Mesenchymal stem cell (in vitro differentiated cells and primary cell): ENCODE results near the gene HDAC1.

Source experiments
- DNase-seq: peaks from one replicate; pipeline ENCODE4 v3.0.0-alpha.2; 2013
- H2AFZ ChIP-seq: one replicate; pipeline ENCODE4 v1.6.1; 2013; ENCODE audit warnings: low read depth, mild to moderate bottlenecking, control low read depth, inconsistent platforms, low read length, moderate library complexity
- H2AK5ac ChIP-seq: 2 replicates; pipeline ENCODE4 v1.6.1; 2013; ENCODE audit warnings: low read length, moderate library complexity, mild to moderate bottlenecking, inconsistent platforms; ENCODE audit not compliant: severe bottlenecking
- H2BK120ac ChIP-seq: one replicate; pipeline ENCODE4 v1.6.1; 2013; ENCODE audit warnings: low read depth, mild to moderate bottlenecking, inconsistent platforms, low read length, moderate library complexity
- H2BK12ac ChIP-seq, 2 experiments: one replicate each; pipeline ENCODE4 v1.6.1; 2013; ENCODE audit warnings: inconsistent platforms in 2 of 2, low read length in 2 of 2, mild to moderate bottlenecking in 2 of 2, moderate library complexity in 2 of 2, control low read depth in 1 of 2
- H2BK15ac ChIP-seq: one replicate; pipeline ENCODE4 v1.6.1; 2013; ENCODE audit warnings: mild to moderate bottlenecking, low read depth, inconsistent platforms; ENCODE audit not compliant: poor library complexity, severe bottlenecking
- H2BK5ac ChIP-seq: 2 replicates; pipeline ENCODE4 v1.6.1; 2013; ENCODE audit warnings: low read depth, mild to moderate bottlenecking, low read length, control low read depth, inconsistent platforms; ENCODE audit not compliant: poor library complexity, severe bottlenecking
- H3K14ac ChIP-seq, 2 experiments: one replicate each; pipeline ENCODE4 v1.6.1; 2013; ENCODE audit warnings: inconsistent platforms in 2 of 2, low read length in 2 of 2, control low read depth in 1 of 2, mild to moderate bottlenecking in 1 of 2, moderate library complexity in 1 of 2
- H3K18ac ChIP-seq, 2 experiments: one replicate each; pipeline ENCODE4 v1.6.1; 2013; ENCODE audit warnings: inconsistent platforms in 2 of 2, low read length in 2 of 2, control low read depth in 1 of 2, low read depth in 1 of 2, mild to moderate bottlenecking in 1 of 2
- H3K23ac ChIP-seq, 2 experiments: one replicate each; pipeline ENCODE4 v1.6.1; 2013; ENCODE audit warnings: inconsistent platforms in 2 of 2, low read length in 2 of 2, mild to moderate bottlenecking in 2 of 2, moderate library complexity in 2 of 2, control low read depth in 1 of 2
- H3K27ac ChIP-seq: 2 replicates; pipeline ENCODE4 v1.5.1; 2013; ENCODE audit warnings: mild to moderate bottlenecking, moderate library complexity, low read length, control low read depth, inconsistent platforms; ENCODE audit not compliant: poor library complexity, severe bottlenecking
- H3K27me3 ChIP-seq, 2 experiments: 2 replicates each; pipeline versions ENCODE4 v1.6.1 to v1.7.0; 2013; ENCODE audit warnings: low read length in 2 of 2, mild to moderate bottlenecking in 2 of 2, moderate library complexity in 2 of 2, control low read depth in 1 of 2, inconsistent platforms in 1 of 2; ENCODE audit not compliant: control insufficient read depth in 1 of 2, insufficient read depth in 1 of 2
- H3K36me3 ChIP-seq, 2 experiments: 2 replicates each; pipeline versions ENCODE4 v1.6.1 to v1.7.0; 2013; ENCODE audit warnings: low read length in 2 of 2, control low read depth in 1 of 2, inconsistent platforms in 1 of 2, low read depth in 1 of 2, mild to moderate bottlenecking in 1 of 2; ENCODE audit not compliant: insufficient read depth in 2 of 2, control insufficient read depth in 1 of 2
- H3K4ac ChIP-seq, 2 experiments: one replicate each; pipeline ENCODE4 v1.6.1; 2013; ENCODE audit warnings: inconsistent platforms in 2 of 2, low read length in 2 of 2, mild to moderate bottlenecking in 2 of 2, moderate library complexity in 2 of 2, control low read depth in 1 of 2, low read depth in 1 of 2
- H3K4me1 ChIP-seq: 2 replicates; pipeline ENCODE4 v1.6.1; 2013; ENCODE audit warnings: low read depth, low read length, control low read depth; ENCODE audit not compliant: control insufficient read depth, insufficient read depth
- H3K4me2 ChIP-seq: 2 replicates; pipeline ENCODE4 v1.6.1; 2013; ENCODE audit warnings: low read length, mild to moderate bottlenecking, inconsistent platforms; ENCODE audit not compliant: poor library complexity, severe bottlenecking
- H3K4me3 ChIP-seq, 2 experiments: 2 replicates each; pipeline versions ENCODE4 v1.5.1 to v1.7.0; 2013; ENCODE audit warnings: low read length in 2 of 2, mild to moderate bottlenecking in 2 of 2, control low read depth in 1 of 2, low read depth in 1 of 2; ENCODE audit not compliant: insufficient read depth in 1 of 2
- H3K79me1 ChIP-seq: replicated peaks from 2 replicates; pipeline ENCODE4 v1.6.1; 2013; ENCODE audit warnings: mild to moderate bottlenecking, control low read depth, low read length, inconsistent platforms; ENCODE audit not compliant: poor library complexity, severe bottlenecking
- H3K9ac ChIP-seq: 2 replicates; pipeline ENCODE4 v1.7.0; 2013; ENCODE audit warnings: mild to moderate bottlenecking, low read length, moderate library complexity
- H3K9me3 ChIP-seq: 2 replicates; pipeline ENCODE4 v1.7.0; 2013; ENCODE audit warnings: mild to moderate bottlenecking, low read length; ENCODE audit not compliant: control insufficient read depth
- H4K8ac ChIP-seq: one replicate; pipeline ENCODE4 v1.6.1; 2013; ENCODE audit warnings: inconsistent platforms, mild to moderate bottlenecking, low read length, moderate library complexity
- H4K91ac ChIP-seq: one replicate; pipeline ENCODE4 v1.6.1; 2013; ENCODE audit warnings: mild to moderate bottlenecking, low read length, inconsistent platforms
- WGBS: methylation state at CpG from one replicate; pipeline ENCODE4 v1.1.7; 2013; ENCODE audit warnings: mixed read lengths; 5-methylcytosine and 5-hydroxymethylcytosine counted together

HDAC1 gene

GRCh38 chr1:32361308-32361673 is 69.4 kb downstream of the HDAC1 start:
- no peak overlapping the region for H2AK5ac ChIP-seq
- no peak overlapping the region for H3K14ac ChIP-seq
- WGBS: 76% methylated on average over 35 of the region's 35 CpGs
- H4K91ac ChIP-seq: peak overlapping the region; percentile 76
- peaks cover 6% of the 10 kb centered on the region for H3K79me1 ChIP-seq
- no peak overlapping the region for H3K4ac ChIP-seq
- no peak overlapping the region for H2BK5ac ChIP-seq
- no peaks in the 10 kb centered on the region for H3K27me3 ChIP-seq
- H4K8ac ChIP-seq: peak overlapping the region; percentile 57
- H3K4me1 ChIP-seq: peaks cover 18% of the 10 kb centered on the region
- H3K9ac ChIP-seq: no peak overlapping the region
- H2BK15ac ChIP-seq: peak overlapping the region; percentile 64
- no peak overlapping the region for H2BK120ac ChIP-seq
- H2AFZ ChIP-seq: no peak overlapping the region
- no peaks in the 10 kb centered on the region for H3K9me3 ChIP-seq
- H3K4me2 ChIP-seq: peak overlapping the region; percentile 21
- H2BK12ac ChIP-seq: peak overlapping the region in 1 of 2 experiments; percentile 42
- peaks cover 46 to 49% of the 10 kb centered on the region in 2 experiments for H3K36me3 ChIP-seq
- H3K18ac ChIP-seq: peak overlapping the region in 1 of 2 experiments; percentile 34
- peak overlapping the region in 1 of 2 experiments; percentile 39 for H3K4me3 ChIP-seq
- no peak overlapping the region for H3K27ac ChIP-seq
- DNase-seq: no peak
- H3K23ac ChIP-seq: no peak overlapping the region

GRCh38 chr1:32361674-32362473 is 70.0 kb downstream of the HDAC1 start:
- 6% methylated on average over 62 of the region's 91 CpGs for WGBS
- peak overlapping the region; percentile 39 to 58 for H3K4me3 ChIP-seq
- H2AK5ac ChIP-seq: no peak overlapping the region

GRCh38 chr1:32362474-32363313 is 70.8 kb downstream of the HDAC1 start, which contains the start of the genes FAM229A and TSSK3:
Gene FAM229A, minus strand, starts transcription at chr1:32362485. Its CDS starts 394 bp downstream, at chr1:32362091.
Gene TSSK3, plus strand, starts transcription at chr1:32362539. Its CDS starts 163 bp downstream, at chr1:32362702.
- Histone ChIP-seq H2BK15ac (peak within 1 kb of the TSS; percentile 64), H3K79me1 (peaks cover 6% of the 10 kb centered on the region), H3K4me2 (peak within 1 kb of the TSS; percentile 78), H3K27me3 (no peaks in the 10 kb centered on the region), H3K9ac (peak within 1 kb of the TSS; percentile 76), H3K14ac (no peak within 1 kb of the TSS), H4K8ac (peak within 1 kb of the TSS; percentile 82), H3K18ac (peak within 1 kb of the TSS in 1 of 2 experiments; percentile 37), H2AK5ac (no peak within 1 kb of the TSS), H2AFZ (no peak within 1 kb of the TSS), H4K91ac (peak within 1 kb of the TSS; percentile 76), H2BK120ac (peak within 1 kb of the TSS; percentile 74), H3K23ac (peak within 1 kb of the TSS in 1 of 2 experiments; percentile 22), H3K27ac (no peak within 1 kb of the TSS), H3K36me3 (peaks cover 54 to 60% of the 10 kb centered on the region in 2 experiments), H3K4me1 (peaks cover 18% of the 10 kb centered on the region), H2BK12ac (peak within 1 kb of the TSS in 1 of 2 experiments; percentile 47), H3K4ac (peak within 1 kb of the TSS in 1 of 2 experiments; percentile 88), H3K4me3 (peak within 1 kb of the TSS; percentile 39 to 58), H2BK5ac (no peak within 1 kb of the TSS), H3K9me3 (no peaks in the 10 kb centered on the region)
- DNase-seq: no peak
- 86% methylated on average over 16 of the region's 17 CpGs for WGBS

More at GRCh38 chr1:32361674-32362473, 70.0 kb downstream of the HDAC1 start:
- no peak overlapping the region for H3K27ac ChIP-seq
- H2BK12ac ChIP-seq: no peak overlapping the region
- H2AFZ ChIP-seq: no peak overlapping the region
- H3K9ac ChIP-seq: peak overlapping the region; percentile 76
- no peaks in the 10 kb centered on the region for H3K27me3 ChIP-seq
- no peaks in the 10 kb centered on the region for H3K9me3 ChIP-seq
- peak overlapping the region in 1 of 2 experiments; percentile 88 for H3K4ac ChIP-seq
- H4K8ac ChIP-seq: peak overlapping the region; percentile 82
- peak overlapping the region; percentile 64 for H2BK15ac ChIP-seq
- no peak overlapping the region for H2BK5ac ChIP-seq
- H3K23ac ChIP-seq: peak overlapping the region in 1 of 2 experiments; percentile 22
- H3K79me1 ChIP-seq: peaks cover 6% of the 10 kb centered on the region
- peak overlapping the region in 1 of 2 experiments; percentile 37 for H3K18ac ChIP-seq
- H3K14ac ChIP-seq: no peak overlapping the region
- DNase-seq: peak; percentile 42
- H3K4me2 ChIP-seq: peak overlapping the region; percentile 78
- H3K4me1 ChIP-seq: peaks cover 18% of the 10 kb centered on the region
- peaks cover 51 to 52% of the 10 kb centered on the region in 2 experiments for H3K36me3 ChIP-seq
- H2BK120ac ChIP-seq: peak overlapping the region; percentile 74
- peak overlapping the region; percentile 68 for H4K91ac ChIP-seq
